HG02642 (cell line): ENCODE results near the gene NALF2.
A peak's percentile ranks its signal among the peaks of the same experiment; 100 is the strongest.

Experiments used
- ATAC-seq: cut with Tn5 transposase; IDR thresholded peaks from one replicate; pipeline ENCODE4 v1.9.1; 2021; ENCODE audit warnings: mild to moderate bottlenecking; ENCODE audit not compliant: unreplicated experiment, poor library complexity

The NALF2 gene

DNA sequence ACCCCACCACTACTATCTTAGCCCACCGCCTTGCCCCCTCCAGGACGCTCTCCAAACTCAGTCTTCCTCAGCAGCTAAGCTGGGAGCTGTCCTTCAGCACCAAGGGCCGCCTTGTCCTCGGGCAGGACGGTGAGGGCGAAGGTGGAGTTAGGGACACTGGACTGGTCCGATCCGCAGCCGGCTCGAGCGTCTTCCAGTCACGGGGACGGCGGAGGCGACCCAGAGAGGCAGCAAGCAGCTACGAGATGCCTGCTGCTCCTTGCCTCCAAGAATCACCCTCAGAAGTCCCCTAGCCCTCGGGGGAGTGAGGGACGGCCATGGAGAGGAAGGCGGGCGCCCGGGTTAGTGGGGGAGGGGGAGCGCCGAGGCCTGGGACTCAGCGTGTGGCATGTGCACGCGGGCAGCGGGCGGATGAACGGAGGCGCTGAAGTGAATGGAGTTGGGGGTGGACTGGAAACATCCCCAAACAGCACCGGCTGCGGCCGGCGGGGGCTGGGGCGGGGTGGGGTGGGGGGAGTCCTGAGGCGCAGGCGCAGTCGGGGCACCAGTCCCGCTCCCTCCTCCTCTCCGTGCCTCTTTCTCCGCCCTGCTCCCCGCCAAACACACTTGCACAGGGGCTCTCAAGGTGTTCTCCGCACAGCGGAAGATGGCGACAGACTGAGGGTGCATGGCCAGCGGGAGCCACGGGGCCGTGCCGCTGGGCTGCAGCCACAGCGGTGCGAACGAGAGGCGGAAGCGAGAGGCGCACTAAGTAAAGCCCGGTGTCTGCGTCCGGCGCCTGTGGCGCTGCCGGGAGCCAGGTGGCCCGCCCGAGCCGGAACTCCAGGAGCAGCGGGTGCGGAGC lies at the start of gene NALF2:
TSS of gene NALF2 (plus strand) at position 545 of the 844 bp plus-strand sequence. CDS start 957 bp downstream, outside the sequence.
- ATAC-seq: no peak

DNA sequence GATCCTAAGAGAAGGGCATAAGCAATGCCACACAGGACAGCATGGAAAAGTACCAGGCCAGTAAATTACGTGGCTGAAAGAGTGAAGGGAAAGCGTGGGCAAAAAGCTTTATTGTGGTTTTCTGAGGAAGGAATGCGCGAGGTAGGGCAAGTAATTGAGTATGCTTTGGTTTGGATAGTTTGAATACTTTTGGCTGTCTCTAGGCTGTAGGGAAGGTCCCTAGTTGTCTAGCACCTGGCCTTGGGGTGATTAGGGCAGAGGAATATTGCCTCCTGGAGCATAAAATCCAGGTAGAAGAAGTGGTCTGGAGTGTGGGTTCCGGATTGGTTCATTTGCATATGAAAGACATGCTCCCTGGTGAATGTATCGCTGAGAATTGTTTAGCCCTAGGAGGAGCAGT lies 46.4 kb upstream of the NALF2 start:
- no peak for ATAC-seq

DNA sequence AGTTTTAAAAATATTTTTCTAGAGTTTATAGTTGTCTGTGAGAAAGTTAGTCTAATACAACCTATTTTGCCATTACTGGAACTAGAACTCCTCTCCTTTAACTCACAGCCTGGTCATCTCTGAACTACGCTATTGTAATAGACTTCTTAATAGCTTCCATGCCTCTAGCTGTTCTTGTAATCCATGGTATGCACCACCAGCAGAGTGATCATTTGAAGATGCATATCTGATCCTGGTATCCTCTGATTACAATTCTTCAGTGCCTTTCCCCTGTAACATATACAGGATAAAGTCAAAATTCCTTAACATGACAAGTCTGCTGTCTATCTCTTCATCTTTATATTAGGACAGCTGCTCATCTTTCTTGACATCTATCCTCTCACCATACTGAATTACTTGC lies 37.6 kb upstream of the NALF2 start:
- no peak for ATAC-seq

DNA sequence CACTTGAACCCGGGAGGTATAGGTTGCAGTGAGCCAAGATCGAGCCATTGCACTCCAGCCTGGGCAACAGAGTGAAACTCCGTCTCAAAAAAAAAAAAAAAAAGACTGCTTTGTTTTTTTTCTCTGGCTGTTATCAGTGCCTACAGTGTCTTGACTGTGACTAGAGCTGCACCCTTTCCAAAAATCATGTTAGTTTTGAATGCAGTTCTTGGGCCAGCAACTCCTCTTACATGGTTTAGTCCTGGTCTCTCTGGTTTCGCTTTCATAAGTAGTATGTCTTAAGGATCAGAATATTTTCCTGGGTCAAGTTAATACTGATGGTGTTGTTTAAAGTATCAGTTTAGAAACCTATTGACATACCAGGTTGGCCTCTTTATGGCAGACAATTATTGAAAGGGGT lies 34.2 kb upstream of the NALF2 start:
- no peak for ATAC-seq

DNA sequence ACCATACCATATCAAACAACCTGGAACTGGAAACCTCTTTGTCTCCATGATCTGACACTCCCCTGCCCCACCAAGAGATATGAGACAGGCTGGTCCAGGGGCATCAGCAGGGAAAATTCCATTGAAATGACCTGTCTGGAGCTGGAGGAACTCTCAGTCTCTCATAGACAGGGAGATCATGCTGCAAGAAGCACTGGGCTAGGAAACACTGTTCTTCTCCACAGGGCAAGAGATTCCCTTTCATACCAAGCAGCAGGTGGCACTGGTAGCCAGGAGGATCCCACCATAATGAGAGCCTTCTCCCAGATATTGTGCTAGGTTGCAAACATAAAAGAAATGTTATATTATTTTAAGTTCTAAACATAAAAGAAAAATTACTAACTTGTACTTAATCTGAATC lies 14.5 kb upstream of the NALF2 start:
- no peak for ATAC-seq

DNA sequence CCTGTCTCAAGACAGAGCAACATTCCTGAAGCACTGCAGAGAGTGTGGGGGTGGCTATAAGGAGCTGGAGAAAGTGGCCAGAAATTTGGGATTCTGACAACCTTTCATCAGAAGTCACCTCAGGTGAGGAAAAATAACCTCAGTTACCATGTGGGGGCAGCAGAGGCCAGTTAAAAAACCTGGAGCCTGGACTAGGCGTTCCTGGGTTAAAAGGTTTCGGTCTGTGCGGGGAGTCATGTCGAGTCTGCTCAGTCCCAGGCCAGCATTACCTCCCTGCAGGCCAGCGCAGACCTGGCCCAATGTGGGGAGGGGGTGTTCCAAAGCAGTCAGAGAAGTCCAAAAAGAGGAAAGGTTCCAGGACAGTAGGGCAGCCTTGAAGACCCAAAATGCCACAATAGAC lies 10.9 kb upstream of the NALF2 start:
- ATAC-seq: peak; percentile 43

DNA sequence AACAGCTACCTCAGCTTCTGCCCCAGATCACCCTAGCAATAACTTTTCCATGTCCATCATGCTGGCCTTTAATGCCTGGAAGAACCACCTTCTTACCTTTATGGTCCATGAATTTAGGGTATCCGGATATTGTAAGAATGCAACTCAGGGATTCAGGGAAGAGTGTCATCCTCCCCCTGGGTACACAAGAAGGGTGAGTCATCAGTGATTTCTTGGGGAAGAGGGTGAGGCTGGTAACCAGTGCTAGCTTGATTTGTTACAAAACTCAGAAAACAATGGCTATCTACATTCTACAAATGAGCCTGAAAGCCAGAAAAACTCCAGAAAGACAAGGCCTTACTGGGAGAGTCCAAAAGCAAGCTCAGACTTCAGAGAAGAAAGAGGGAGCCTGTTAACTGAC lies 10.4 kb upstream of the NALF2 start:
- ATAC-seq: no peak

DNA sequence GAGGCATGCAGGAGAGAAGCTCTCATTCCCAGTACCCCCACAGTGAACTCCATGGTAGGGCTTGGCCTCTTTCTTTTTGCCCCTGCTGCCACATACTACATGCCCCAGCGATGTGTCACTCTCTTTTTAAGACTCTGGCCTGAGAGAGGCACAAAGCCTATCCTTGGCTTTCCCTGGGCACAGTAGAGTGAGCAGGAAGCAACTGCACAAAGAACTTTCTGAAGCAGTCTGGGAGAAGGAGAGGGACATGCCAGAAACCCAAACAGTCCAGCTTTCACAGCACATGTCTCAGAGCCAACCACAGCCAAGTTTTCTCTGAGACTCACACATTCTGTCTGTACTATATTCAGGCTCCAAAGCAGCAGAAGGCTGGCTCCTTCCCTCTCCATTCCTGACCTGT lies 7.9 kb upstream of the NALF2 start:
- ATAC-seq: no peak

DNA sequence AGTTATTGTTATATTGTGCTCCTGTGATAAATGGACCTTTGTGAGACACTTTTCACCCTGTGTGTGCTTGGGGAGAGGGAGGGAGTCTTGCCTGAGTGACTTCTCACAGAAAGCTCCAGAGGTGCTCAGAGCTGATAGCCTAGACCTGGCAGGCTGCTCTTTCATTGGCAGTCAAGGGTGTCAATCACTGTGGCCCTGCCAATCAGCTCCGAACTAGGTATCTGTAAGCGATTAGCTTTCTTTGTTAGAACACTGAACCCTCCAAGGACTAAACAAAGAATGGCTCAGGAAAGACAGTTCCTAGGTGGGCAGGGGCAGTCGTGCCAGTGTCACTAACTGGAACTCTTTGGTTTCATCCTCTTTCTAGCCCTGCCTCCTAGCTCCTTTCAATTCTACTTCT lies 2.7 kb upstream of the NALF2 start:
- no peak for ATAC-seq

DNA sequence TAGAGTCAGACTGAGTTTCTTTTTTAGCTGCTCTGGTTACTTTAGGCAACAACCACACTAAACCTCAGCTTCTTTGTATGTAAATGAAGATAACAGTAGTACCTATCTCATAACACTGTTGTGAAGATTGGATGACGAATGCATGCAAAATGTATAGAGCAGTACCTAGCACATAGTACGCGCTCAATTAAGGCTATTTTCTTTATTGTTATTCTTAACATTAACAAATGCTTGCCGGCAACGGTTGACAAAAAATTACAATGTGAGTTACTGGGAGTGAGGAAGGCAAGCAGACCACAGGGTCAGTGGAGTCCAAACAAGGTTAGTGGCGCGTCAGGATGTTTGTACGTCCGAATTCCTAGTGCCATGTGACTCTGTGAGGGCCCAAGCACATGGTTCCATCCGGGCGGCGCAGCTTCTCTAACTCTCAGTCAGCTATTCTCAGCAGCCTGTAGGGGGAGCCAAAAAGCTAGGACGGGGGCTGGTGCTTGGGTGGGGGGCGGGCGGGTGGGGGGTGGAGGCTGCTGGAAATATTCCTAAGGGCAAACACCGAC lies 821 bp upstream of the NALF2 start:
- no peak for ATAC-seq

DNA sequence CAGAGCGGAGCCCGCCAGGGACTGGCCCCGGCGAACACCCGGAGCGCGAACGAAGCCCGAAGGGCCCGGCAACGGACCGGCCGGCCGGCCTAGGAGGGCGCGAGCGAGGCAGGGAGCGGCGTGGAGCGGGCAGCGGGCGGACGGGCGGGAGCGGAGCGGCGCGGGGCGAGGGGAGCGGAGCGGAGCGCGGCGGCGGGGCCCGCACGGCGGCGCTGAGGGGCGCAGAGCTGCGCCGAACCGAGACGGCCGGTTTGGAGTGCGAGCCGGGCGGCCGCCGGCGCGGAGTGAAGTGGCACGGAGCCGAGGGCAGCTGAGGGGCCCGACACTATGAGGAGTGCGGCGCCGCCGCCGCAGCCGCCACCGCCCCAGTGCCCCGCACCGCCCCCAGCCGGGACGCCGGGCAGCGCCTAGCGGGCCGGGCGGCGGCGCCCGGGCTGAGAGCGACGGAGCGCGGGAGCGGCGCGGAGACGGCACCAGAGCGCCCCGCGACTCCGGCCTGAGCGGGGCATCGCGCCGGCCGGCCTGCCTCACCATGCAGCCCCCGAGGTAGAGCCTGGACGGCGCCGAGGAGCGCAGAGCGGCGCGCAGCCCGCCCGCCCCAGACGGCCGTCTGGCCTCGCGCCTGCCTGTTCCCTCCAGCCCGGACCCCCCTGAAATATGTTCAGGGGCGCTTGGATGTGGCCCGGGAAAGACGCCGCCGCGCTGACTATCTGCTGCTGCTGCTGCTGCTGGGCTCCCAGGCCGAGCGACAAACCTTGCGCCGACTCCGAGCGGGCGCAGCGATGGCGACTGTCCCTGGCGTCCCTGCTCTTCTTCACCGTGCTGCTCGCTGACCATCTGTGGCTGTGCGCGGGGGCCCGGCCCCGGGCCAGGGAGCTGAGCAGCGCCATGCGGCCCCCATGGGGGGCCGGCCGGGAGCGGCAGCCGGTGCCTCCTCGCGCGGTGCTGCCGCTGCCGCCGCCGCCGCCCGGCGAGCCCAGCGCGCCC lies 793 bp downstream of the NALF2 start:
- ATAC-seq: no peak

DNA sequence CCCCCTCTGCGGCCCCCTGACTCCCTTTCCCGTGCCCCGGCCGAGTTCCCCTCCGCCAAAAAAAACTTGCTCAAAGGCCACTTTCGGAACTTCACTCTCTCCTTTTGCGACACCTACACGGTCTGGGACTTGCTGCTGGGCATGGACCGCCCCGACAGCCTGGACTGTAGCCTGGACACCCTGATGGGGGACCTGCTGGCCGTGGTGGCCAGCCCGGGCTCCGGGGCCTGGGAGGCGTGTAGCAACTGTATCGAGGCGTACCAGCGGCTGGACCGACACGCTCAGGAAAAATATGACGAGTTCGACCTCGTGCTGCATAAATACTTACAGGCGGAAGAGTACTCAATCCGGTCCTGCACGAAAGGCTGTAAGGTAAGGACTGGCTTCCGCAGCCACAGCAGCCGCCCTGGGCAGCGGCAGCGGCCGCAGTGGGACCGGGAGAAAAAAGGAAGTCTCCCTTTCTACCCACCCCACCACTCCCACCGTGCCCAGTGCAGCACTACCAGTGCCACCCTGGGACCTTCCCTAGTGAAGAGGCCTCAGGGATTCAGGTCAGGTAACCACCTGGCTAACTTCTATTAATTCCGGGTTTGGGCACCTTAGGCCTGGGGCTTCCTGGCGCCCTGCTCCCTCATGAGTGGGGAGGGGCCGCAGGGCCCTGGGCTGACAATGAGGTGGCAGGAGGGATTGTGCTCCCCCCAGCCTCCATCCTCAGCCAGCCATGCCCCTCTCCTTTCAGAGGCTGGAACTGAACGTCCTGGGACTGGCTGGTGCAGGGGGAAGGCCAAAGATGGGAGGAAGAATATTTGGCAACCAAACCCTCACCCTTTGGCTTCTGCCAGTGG lies 1.9 kb downstream of the NALF2 start:
- no peak for ATAC-seq

DNA sequence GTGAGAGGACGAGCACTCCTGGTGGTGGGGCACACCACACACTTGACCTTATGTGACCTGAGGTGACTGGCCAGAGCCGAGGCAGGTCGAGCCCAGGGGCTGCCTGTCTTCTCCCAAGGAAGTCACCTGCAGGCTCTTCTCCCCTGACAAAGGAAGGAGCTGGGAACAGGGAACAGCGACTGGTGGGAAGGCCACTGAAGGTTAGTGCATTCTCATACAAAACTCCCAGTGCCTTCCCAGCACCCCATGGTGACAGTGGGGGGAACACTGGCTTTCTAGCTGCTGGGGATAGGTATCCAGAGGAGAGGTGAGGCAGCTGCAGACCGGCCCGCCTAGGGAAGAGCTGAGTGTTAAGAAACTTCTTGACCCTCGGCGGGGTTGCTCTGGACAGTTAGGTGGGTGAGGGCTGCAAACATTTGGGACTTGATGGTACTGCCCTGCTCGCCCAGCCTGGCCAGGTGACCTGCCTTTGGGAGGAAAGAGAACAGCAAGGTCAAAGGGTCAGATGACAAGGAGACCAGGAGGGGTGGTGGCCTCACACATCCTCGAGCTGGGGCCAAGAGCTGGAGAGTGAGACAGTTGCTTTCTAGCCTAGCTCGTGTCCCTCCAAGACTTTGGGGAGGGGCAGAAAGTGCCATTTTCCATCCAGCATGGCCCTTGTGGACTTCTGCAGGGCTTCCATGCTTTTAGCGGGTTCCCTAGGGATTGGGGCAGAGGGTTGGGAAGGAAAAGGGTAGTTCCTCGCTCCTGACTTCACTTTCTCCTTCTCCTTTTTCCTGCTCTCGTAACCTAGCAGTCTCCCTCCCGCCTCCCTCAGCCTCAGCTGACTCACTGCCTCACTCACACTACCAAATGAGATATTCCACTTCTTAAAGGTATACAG lies 2.7 kb downstream of the NALF2 start:
- no peak for ATAC-seq

DNA sequence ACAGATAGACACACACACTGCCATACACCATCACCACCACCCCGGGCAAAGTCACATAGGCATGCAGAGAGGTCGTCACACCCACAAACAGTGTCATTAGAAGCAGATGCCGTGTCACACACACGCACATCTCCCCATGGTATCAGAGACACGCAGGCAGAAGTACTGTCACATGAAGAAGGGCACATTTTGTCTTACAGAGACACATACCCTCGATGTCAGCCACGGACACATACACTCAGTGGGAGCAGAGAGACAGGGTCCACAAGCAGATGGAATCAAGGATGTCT lies 3.3 kb downstream of the NALF2 start:
- ATAC-seq: no peak

DNA sequence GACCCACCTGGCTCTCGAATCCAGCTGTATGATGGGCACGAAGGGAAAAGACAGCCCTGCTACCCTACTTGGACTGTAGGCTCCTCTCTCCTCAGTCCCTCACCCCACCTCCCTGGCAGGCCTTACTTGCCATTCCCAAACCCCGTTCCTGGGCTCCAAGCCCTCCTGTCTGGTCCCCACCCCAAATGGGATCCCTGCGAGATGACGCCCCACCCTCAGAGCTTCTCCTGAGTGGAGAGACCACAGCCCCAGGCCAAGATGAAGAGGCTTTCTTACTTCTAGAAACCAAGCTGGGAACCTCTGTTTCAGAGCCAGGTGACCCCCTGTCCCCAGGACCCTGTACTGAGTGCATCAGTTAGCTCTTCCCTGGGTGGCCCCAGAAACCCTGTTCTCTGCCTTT lies 4.5 kb downstream of the NALF2 start:
- ATAC-seq: no peak

DNA sequence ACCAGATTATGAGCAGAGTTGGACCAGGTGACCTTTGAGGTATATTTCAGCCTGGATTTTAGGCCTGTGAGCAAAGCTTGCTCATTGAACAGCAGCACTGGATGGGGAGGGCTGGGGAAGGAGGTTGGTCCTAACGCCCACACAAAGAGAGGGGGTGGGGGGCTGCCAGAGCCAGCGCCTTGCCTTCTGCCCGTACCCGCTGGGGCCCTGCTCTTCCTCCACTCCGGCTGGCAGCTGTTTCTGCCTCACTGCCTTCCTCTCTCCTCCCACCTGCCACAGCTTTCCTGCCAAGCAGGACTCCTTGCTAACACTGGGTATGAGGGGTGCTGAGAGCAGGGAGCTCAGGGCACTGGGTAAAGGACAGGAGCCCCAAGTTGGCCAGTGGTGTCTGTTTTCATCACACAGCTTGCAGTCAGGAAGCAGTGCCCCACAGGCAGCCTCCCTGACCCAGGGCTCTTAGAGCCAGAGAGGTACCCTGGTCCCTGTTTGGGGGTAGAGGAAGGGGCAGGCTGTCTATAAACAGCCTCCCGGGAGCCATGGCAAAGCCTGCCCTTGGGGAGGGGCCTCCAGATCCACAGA lies 6.1 kb downstream of the NALF2 start:
- ATAC-seq: no peak

DNA sequence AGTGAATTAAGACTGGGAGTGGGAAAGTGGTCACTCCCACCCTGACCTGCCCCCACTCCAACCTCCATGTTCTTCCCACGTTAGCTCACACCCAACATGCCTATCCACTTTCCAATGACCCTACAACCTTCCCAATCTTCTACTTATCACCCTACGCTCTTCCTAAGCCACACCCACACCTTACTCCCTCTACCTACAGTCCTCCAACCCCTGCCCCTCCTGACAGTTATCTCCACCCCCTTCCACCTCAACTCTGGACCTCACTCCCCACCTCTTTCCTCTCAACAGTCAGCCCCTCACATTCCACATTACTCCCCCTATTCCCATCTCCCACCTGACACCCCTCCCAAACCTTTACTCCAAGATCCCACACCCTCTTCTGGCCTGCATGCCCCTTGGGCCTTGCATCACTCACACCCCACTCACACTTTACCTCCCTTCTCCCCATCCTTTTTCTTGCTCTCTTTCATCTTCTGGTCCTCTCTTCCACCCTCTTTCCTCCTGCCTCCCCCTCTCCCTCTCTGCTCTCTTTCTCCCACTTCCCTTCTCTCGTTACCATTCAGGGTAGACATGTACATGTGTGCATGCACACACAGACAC lies 6.9 kb downstream of the NALF2 start:
- ATAC-seq: no peak

DNA sequence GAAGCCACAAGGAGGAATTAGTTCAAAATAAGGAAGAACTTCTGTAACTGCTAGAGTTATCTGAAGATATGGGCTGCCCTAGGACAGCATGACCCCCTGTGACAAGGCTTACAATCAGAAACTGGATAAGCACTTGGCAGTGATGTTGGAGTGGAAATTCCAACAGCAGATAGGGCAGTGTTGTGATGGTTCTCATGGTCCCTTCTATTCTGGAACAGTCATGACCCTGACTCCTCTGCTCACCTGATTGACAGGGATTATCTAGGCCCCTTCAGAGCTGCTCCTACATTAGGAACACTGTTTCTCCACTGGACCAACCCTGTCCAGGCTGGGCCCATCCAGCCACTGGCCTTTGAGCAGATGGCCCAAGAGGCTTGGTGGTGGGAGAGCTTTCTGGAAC lies 17.9 kb downstream of the NALF2 start:
- no peak for ATAC-seq

DNA sequence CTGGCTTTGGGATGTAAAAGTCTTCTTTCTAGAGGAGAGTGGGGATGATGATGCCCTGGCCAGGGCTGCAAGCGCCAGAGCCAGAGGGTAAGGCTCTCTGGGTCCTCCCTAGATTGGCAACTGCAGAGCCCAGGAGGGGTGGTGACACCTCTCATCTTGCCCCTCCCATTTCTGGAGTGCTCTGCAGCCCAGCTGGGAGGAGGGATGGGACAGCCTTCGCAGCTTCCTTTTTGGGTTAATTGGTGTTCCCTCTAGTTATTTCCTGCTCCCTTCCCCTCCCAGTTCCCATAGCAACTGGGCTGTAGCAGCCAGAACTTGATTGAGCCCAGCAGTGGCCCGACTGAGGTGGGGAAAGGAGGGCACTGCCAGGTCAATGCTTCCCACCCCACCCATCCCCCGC lies 19.2 kb downstream of the NALF2 start:
- no peak for ATAC-seq
